GM12873 (cell line): ENCODE results near the gene TBX10.
A peak's percentile ranks its signal among the peaks of the same experiment; 100 is the strongest.

ENCODE experiments used
- CTCF ChIP-seq: IDR thresholded peaks from 2 replicates; pipeline ENCODE4 v1.5.1; 2012; ENCODE audit warnings: low read depth, mild to moderate bottlenecking, moderate library complexity, low read length, control low read depth; ENCODE audit not compliant: insufficient read depth; ENCODE audit errors: missing control alignments

TBX10 gene

GRCh38 chr11:67644042-67644441 is 4.5 kb upstream of the TBX10 start:
- TF ChIP-seq CTCF, result peak; percentile 58

GRCh38 chr11:67642173-67643120 is 2.9 kb upstream of the TBX10 start:
- no peak for TF ChIP-seq CTCF

- TF ChIP-seq CTCF, result no peak
Observed at GRCh38 chr11:67641338-67642172, 2.0 kb upstream of the TBX10 start.

- no peak for TF ChIP-seq CTCF
Observed at GRCh38 chr11:67640758-67641337, 1.3 kb upstream of the TBX10 start.

GRCh38 chr11:67640021-67640757 is 626 bp upstream of the TBX10 start:
- peak; percentile 42 for TF ChIP-seq CTCF

GRCh38 chr11:67638535-67639437 is 777 bp downstream of the TBX10 start:
- TF ChIP-seq CTCF, result no peak
